Measurements from ENCODE around the gene SYT15.
"Not testable (repeated sequence)": the region's sequence is repeated elsewhere in the genome, so short reads cannot be mapped to it uniquely, and the experiment has no call there.

SYT15 gene

GRCh38 chr10:46560381-46560780 lies 18.5 kb upstream of the SYT15 start:
- no peak overlapping the region for H2AFZ ChIP-seq (ENCODE audit: low read length, unreplicated experiment)
- no peaks in the 10 kb centered on the region for H3K79me2 ChIP-seq (ENCODE audit: control insufficient read depth, insufficient read depth, low read length, unreplicated experiment)
- no peak overlapping the region for H3K27ac ChIP-seq (ENCODE audit: low read depth, low read length)
- H3K4me1 ChIP-seq (ENCODE audit: control insufficient read depth, insufficient read depth, low read length, unreplicated experiment) = no peaks in the 10 kb centered on the region
- peaks cover 59% of the 10 kb centered on the region for H3K27me3 ChIP-seq (ENCODE audit: insufficient read depth, low read length)
- no peaks in the 10 kb centered on the region for H3K36me3 ChIP-seq (ENCODE audit: insufficient read depth, low read length)
- H3K4me3 ChIP-seq (ENCODE audit: low read depth, low read length) = no peak overlapping the region

- H3K4me3 ChIP-seq (ENCODE audit: low read depth, low read length) = no peak overlapping the region
- H3K36me3 ChIP-seq (ENCODE audit: insufficient read depth, low read length) = no peaks in the 10 kb centered on the region
- peaks cover 54% of the 10 kb centered on the region for H3K27me3 ChIP-seq (ENCODE audit: insufficient read depth, low read length)
- H3K79me2 ChIP-seq (ENCODE audit: control insufficient read depth, insufficient read depth, low read length, unreplicated experiment) = no peaks in the 10 kb centered on the region
- no peaks in the 10 kb centered on the region for H3K4me1 ChIP-seq (ENCODE audit: control insufficient read depth, insufficient read depth, low read length, unreplicated experiment)
- H2AFZ ChIP-seq (ENCODE audit: low read length, unreplicated experiment) = no peak overlapping the region
- H3K27ac ChIP-seq (ENCODE audit: low read depth, low read length) = no peak overlapping the region
Observed at GRCh38 chr10:46560952-46561351, 18.0 kb upstream of the SYT15 start.

GRCh38 chr10:46565591-46566332 lies 13.2 kb upstream of the SYT15 start:
- not testable (repeated sequence) for H3K36me3 ChIP-seq (ENCODE audit: insufficient read depth, low read length); H2AFZ ChIP-seq (ENCODE audit: low read length, unreplicated experiment); H3K4me1 ChIP-seq (ENCODE audit: control insufficient read depth, insufficient read depth, low read length, unreplicated experiment); H3K27ac ChIP-seq (ENCODE audit: low read depth, low read length); H3K79me2 ChIP-seq (ENCODE audit: control insufficient read depth, insufficient read depth, low read length, unreplicated experiment); H3K27me3 ChIP-seq (ENCODE audit: insufficient read depth, low read length); H3K4me3 ChIP-seq (ENCODE audit: low read depth, low read length)

GRCh38 chr10:46567151-46567550 lies 11.8 kb upstream of the SYT15 start:
- H3K4me1 ChIP-seq (ENCODE audit: control insufficient read depth, insufficient read depth, low read length, unreplicated experiment); H3K36me3 ChIP-seq (ENCODE audit: insufficient read depth, low read length); H2AFZ ChIP-seq (ENCODE audit: low read length, unreplicated experiment); H3K79me2 ChIP-seq (ENCODE audit: control insufficient read depth, insufficient read depth, low read length, unreplicated experiment); H3K4me3 ChIP-seq (ENCODE audit: low read depth, low read length); H3K27me3 ChIP-seq (ENCODE audit: insufficient read depth, low read length); H3K27ac ChIP-seq (ENCODE audit: low read depth, low read length): not testable (repeated sequence)

GRCh38 chr10:46570655-46571054 lies 8.3 kb upstream of the SYT15 start:
- not testable (repeated sequence) for H3K79me2 ChIP-seq (ENCODE audit: control insufficient read depth, insufficient read depth, low read length, unreplicated experiment); H3K27ac ChIP-seq (ENCODE audit: low read depth, low read length); H3K27me3 ChIP-seq (ENCODE audit: insufficient read depth, low read length); H2AFZ ChIP-seq (ENCODE audit: low read length, unreplicated experiment); H3K36me3 ChIP-seq (ENCODE audit: insufficient read depth, low read length); H3K4me1 ChIP-seq (ENCODE audit: control insufficient read depth, insufficient read depth, low read length, unreplicated experiment); H3K4me3 ChIP-seq (ENCODE audit: low read depth, low read length)

GRCh38 chr10:46572765-46573164 lies 6.2 kb upstream of the SYT15 start:
- H3K4me3 ChIP-seq (ENCODE audit: low read depth, low read length); H3K27ac ChIP-seq (ENCODE audit: low read depth, low read length); H3K79me2 ChIP-seq (ENCODE audit: control insufficient read depth, insufficient read depth, low read length, unreplicated experiment); H3K36me3 ChIP-seq (ENCODE audit: insufficient read depth, low read length); H2AFZ ChIP-seq (ENCODE audit: low read length, unreplicated experiment); H3K4me1 ChIP-seq (ENCODE audit: control insufficient read depth, insufficient read depth, low read length, unreplicated experiment); H3K27me3 ChIP-seq (ENCODE audit: insufficient read depth, low read length): not testable (repeated sequence)

GRCh38 chr10:46573314-46573713 lies 5.6 kb upstream of the SYT15 start:
- not testable (repeated sequence) for H3K27me3 ChIP-seq (ENCODE audit: insufficient read depth, low read length); H3K4me1 ChIP-seq (ENCODE audit: control insufficient read depth, insufficient read depth, low read length, unreplicated experiment); H3K27ac ChIP-seq (ENCODE audit: low read depth, low read length); H2AFZ ChIP-seq (ENCODE audit: low read length, unreplicated experiment); H3K79me2 ChIP-seq (ENCODE audit: control insufficient read depth, insufficient read depth, low read length, unreplicated experiment); H3K36me3 ChIP-seq (ENCODE audit: insufficient read depth, low read length); H3K4me3 ChIP-seq (ENCODE audit: low read depth, low read length)

- H3K27ac ChIP-seq (ENCODE audit: low read depth, low read length) = not testable (repeated sequence)
Observed at GRCh38 chr10:46573884-46574283, 5.0 kb upstream of the SYT15 start.

GRCh38 chr10:46577624-46578473 lies 1.1 kb upstream of the SYT15 start:
- not testable (repeated sequence) for H3K27me3 ChIP-seq (ENCODE audit: insufficient read depth, low read length); H3K36me3 ChIP-seq (ENCODE audit: insufficient read depth, low read length); H3K27ac ChIP-seq (ENCODE audit: low read depth, low read length); H3K4me1 ChIP-seq (ENCODE audit: control insufficient read depth, insufficient read depth, low read length, unreplicated experiment); H2AFZ ChIP-seq (ENCODE audit: low read length, unreplicated experiment); H3K79me2 ChIP-seq (ENCODE audit: control insufficient read depth, insufficient read depth, low read length, unreplicated experiment); H3K4me3 ChIP-seq (ENCODE audit: low read depth, low read length)

More at GRCh38 chr10:46573884-46574283, 5.0 kb upstream of the SYT15 start:
- not testable (repeated sequence) for H3K79me2 ChIP-seq (ENCODE audit: control insufficient read depth, insufficient read depth, low read length, unreplicated experiment); H3K36me3 ChIP-seq (ENCODE audit: insufficient read depth, low read length); H2AFZ ChIP-seq (ENCODE audit: low read length, unreplicated experiment); H3K27me3 ChIP-seq (ENCODE audit: insufficient read depth, low read length); H3K4me1 ChIP-seq (ENCODE audit: control insufficient read depth, insufficient read depth, low read length, unreplicated experiment); H3K4me3 ChIP-seq (ENCODE audit: low read depth, low read length)

GRCh38 chr10:46579378-46579777 lies 450 bp downstream of the SYT15 start:
- not testable (repeated sequence) for H3K79me2 ChIP-seq (ENCODE audit: control insufficient read depth, insufficient read depth, low read length, unreplicated experiment); H3K36me3 ChIP-seq (ENCODE audit: insufficient read depth, low read length); H2AFZ ChIP-seq (ENCODE audit: low read length, unreplicated experiment); H3K27me3 ChIP-seq (ENCODE audit: insufficient read depth, low read length); H3K4me3 ChIP-seq (ENCODE audit: low read depth, low read length); H3K4me1 ChIP-seq (ENCODE audit: control insufficient read depth, insufficient read depth, low read length, unreplicated experiment); H3K27ac ChIP-seq (ENCODE audit: low read depth, low read length)

GRCh38 chr10:46581997-46582396 lies 3.1 kb downstream of the SYT15 start:
- not testable (repeated sequence) for H3K4me1 ChIP-seq (ENCODE audit: control insufficient read depth, insufficient read depth, low read length, unreplicated experiment); H2AFZ ChIP-seq (ENCODE audit: low read length, unreplicated experiment); H3K4me3 ChIP-seq (ENCODE audit: low read depth, low read length); H3K27ac ChIP-seq (ENCODE audit: low read depth, low read length); H3K79me2 ChIP-seq (ENCODE audit: control insufficient read depth, insufficient read depth, low read length, unreplicated experiment); H3K27me3 ChIP-seq (ENCODE audit: insufficient read depth, low read length); H3K36me3 ChIP-seq (ENCODE audit: insufficient read depth, low read length)

Data from ACC112 (cell line).